LNCaP clone FGC (cell line): Measurements from ENCODE around the gene ZNF831.

Experiments
- DNase-seq: peaks from one replicate; pipeline ENCODE4 v3.0.0-alpha.2; 2011; ENCODE audit warnings: low read depth
- H3K4me3 ChIP-seq: 2 replicates; pipeline ENCODE4 v1.5.1; 2011; ENCODE audit warnings: mild to moderate bottlenecking, low read depth, low read length, control low read depth
- CTCF ChIP-seq: IDR thresholded peaks from 2 replicates; pipeline ENCODE4 v1.5.1; 2012; ENCODE audit warnings: mild to moderate bottlenecking; ENCODE audit not compliant: control insufficient read depth, insufficient read depth; ENCODE audit errors: extremely low read depth

The ZNF831 gene

GRCh38 chr20:59184880-59185447 lies 21.3 kb downstream of the ZNF831 start:
- no peak overlapping the region for H3K4me3 ChIP-seq
- DNase-seq, result no peak
- no peak for TF ChIP-seq CTCF

GRCh38 chr20:59185809-59186208 lies 22.2 kb downstream of the ZNF831 start:
- no peak overlapping the region for H3K4me3 ChIP-seq
- no peak for DNase-seq
- no peak for TF ChIP-seq CTCF

GRCh38 chr20:59190466-59190865 lies 26.8 kb downstream of the ZNF831 start:
- TF ChIP-seq CTCF, result no peak
- no peak overlapping the region for H3K4me3 ChIP-seq
- DNase-seq, result no peak

GRCh38 chr20:59191036-59191755 lies 27.6 kb downstream of the ZNF831 start:
- DNase-seq, result no peak
- TF ChIP-seq CTCF, result no peak
- H3K4me3 ChIP-seq, result no peak overlapping the region

- no peak for TF ChIP-seq CTCF
- DNase-seq, result no peak
- H3K4me3 ChIP-seq, result no peak overlapping the region
These were observed 28.3 kb downstream of the ZNF831 start for GRCh38 chr20:59191756-59192532.

- H3K4me3 ChIP-seq, result no peak overlapping the region
- no peak for TF ChIP-seq CTCF
- DNase-seq, result no peak
These were observed 28.9 kb downstream of the ZNF831 start for GRCh38 chr20:59192533-59192896.
